NCI-H2171 treated with DMSO at 0.1 percent for 48 hours (cell line): ENCODE results near the gene NYNRIN.
A peak's percentile ranks its signal among the peaks of the same experiment; 100 is the strongest.

Experiments used
- DNase-seq: peaks from one replicate; lab custom pipeline; 2025; lab: John Stamatoyannopoulos, UW

NYNRIN gene

GRCh38 chr14:24456980-24457379 is 58.2 kb downstream of the NYNRIN start:
- peak; percentile 13 for DNase-seq

- no peak for DNase-seq
These were observed 59.9 kb downstream of the NYNRIN start for GRCh38 chr14:24458736-24459135.

- DNase-seq: no peak
These were observed 60.5 kb downstream of the NYNRIN start for GRCh38 chr14:24459331-24459730.

GRCh38 chr14:24461336-24461735 is 62.5 kb downstream of the NYNRIN start:
- DNase-seq: no peak

- DNase-seq: peak; percentile 44
These were observed 64.4 kb downstream of the NYNRIN start for GRCh38 chr14:24463017-24463883.

GRCh38 chr14:24463884-24464785 is 65.3 kb downstream of the NYNRIN start:
- peak; percentile 44 for DNase-seq

- no peak for DNase-seq
These were observed 66.6 kb downstream of the NYNRIN start for GRCh38 chr14:24465368-24465767.

GRCh38 chr14:24465805-24466204 is 67.0 kb downstream of the NYNRIN start:
- no peak for DNase-seq
